MCF 10A (cell line): ENCODE data around the gene COL23A1. TPM values are rescaled to one million over a fixed set of nuclear protein-coding genes. Genes with fewer than 3 reads are reported as not detected.

Experiments
- BruUV-seq: library from RNA; stranded (reverse); fragments of 400-500 nt; replicated peaks from 2 replicates; lab custom pipeline; 2021; lab: Mats Ljungman, UMichigan
- CTCF ChIA-PET: fragments of 300-600 bp; sonication (Branson Sonifier 250); formaldehyde crosslinking; extraction: SDS; loops from one replicate; lab custom pipeline; 2021; ENCODE audit warnings: antibody characterized with exemption, inconsistent platforms; lab: Yijun Ruan, JAX
- POLR2A ChIA-PET: fragments of 300-600, 350-650 bp; sonication (Branson Sonifier 250); formaldehyde crosslinking; extraction: SDS; loops from one replicate; lab custom pipeline; 2020; ENCODE audit warnings: antibody characterized with exemption, inconsistent platforms; lab: Yijun Ruan, JAX
- DNase-seq: peaks from one replicate; pipeline ENCODE4 v3.0.0-alpha.2; 2018; ENCODE audit not compliant: unreplicated experiment
- H3K27ac Mint-ChIP-seq: one replicate; pipeline ENCODE4 v1.8.0; 2022; ENCODE audit warnings: mild to moderate bottlenecking, low read depth, mixed read lengths; ENCODE audit not compliant: unreplicated experiment
- H3K27me3 Mint-ChIP-seq: one replicate; pipeline ENCODE4 v1.8.0; 2022; ENCODE audit warnings: mixed read lengths; ENCODE audit not compliant: insufficient read depth, unreplicated experiment
- H3K36me3 Mint-ChIP-seq: one replicate; pipeline ENCODE4 v1.8.0; 2022; ENCODE audit warnings: mild to moderate bottlenecking, moderate library complexity, mixed read lengths; ENCODE audit not compliant: insufficient read depth, unreplicated experiment
- H3K4me1 Mint-ChIP-seq: one replicate; pipeline ENCODE4 v1.8.0; 2022; ENCODE audit warnings: mixed read lengths; ENCODE audit not compliant: insufficient read depth, unreplicated experiment
- H3K4me3 Mint-ChIP-seq: one replicate; pipeline ENCODE4 v1.8.0; 2022; ENCODE audit warnings: mild to moderate bottlenecking, moderate library complexity, mixed read lengths; ENCODE audit not compliant: unreplicated experiment
- H3K9me3 Mint-ChIP-seq: one replicate; pipeline ENCODE4 v1.8.0; 2022; ENCODE audit warnings: mixed read lengths; ENCODE audit not compliant: unreplicated experiment
- CTCF ChIP-seq: fragments of 200-600 bp; IDR thresholded peaks from one replicate; pipeline ENCODE4 v1.8.0; 2022; ENCODE audit warnings: antibody characterized with exemption, mild to moderate bottlenecking; ENCODE audit not compliant: unreplicated experiment
- intact Hi-C: fragments of 100-400 bp; cut with micrococcal nuclease; formaldehyde crosslinking; loops from 2 replicates; pipeline ENCODE4 v1.14.1; 2022
- total RNA-seq: library from RNA; stranded (reverse); gene quantifications from 2 replicates; pipeline ENCODE4 v1.2.3, GENCODE V29; 2022

COL23A1 gene
- total RNA-seq, 1 experiment from 2014 or later: not detected

GRCh38 chr5:178564811-178565550, 25.2 kb downstream of the COL23A1 start:
- no peak overlapping the region for H3K27ac Mint-ChIP-seq
- H3K27me3 Mint-ChIP-seq: peaks cover 3% of the 10 kb centered on the region
- CTCF ChIA-PET: interaction anchor here (1.2 kb wide), 1 partner anchor 13 kb away, joined by 6 read pairs; no protein-coding TSS in a partner anchor
- H3K9me3 Mint-ChIP-seq: no peaks in the 10 kb centered on the region
- no peaks in the 10 kb centered on the region for H3K36me3 Mint-ChIP-seq
- H3K4me1 Mint-ChIP-seq: no peaks in the 10 kb centered on the region
- intact Hi-C loops: no loop called here
- H3K4me3 Mint-ChIP-seq: no peak overlapping the region
- no peak for TF ChIP-seq CTCF
- POLR2A ChIA-PET: no interaction called here
- no TSS peak for BruUV-seq
- no peak for DNase-seq

GRCh38 chr5:178564397-178564796, 25.8 kb downstream of the COL23A1 start:
- Mint-ChIP-seq H3K27me3 (peaks cover 9% of the 10 kb centered on the region), H3K4me1 (no peaks in the 10 kb centered on the region), H3K36me3 (no peaks in the 10 kb centered on the region), H3K9me3 (no peaks in the 10 kb centered on the region), H3K27ac (no peak overlapping the region), H3K4me3 (no peak overlapping the region)
- TF ChIP-seq CTCF: no peak
- intact Hi-C loops: no loop called here
- ChIA-PET POLR2A (no interaction called here), CTCF (interaction anchor here (1.2 kb wide), 1 partner anchor 12 kb away, joined by 6 read pairs; no protein-coding TSS in a partner anchor)
- BruUV-seq: no TSS peak
- no peak for DNase-seq

GRCh38 chr5:178563621-178564020, 26.6 kb downstream of the COL23A1 start:
- no peaks in the 10 kb centered on the region for H3K4me1 Mint-ChIP-seq
- H3K9me3 Mint-ChIP-seq: no peaks in the 10 kb centered on the region
- BruUV-seq: no TSS peak
- no peak overlapping the region for H3K27ac Mint-ChIP-seq
- intact Hi-C loops: no loop called here
- ChIA-PET POLR2A (no interaction called here), CTCF (interaction anchor here (0.6 to 1.2 kb wide), 2 partner anchors 11 to 62 kb away, joined by 3 to 6 read pairs; no protein-coding TSS in a partner anchor)
- H3K27me3 Mint-ChIP-seq: peaks cover 17% of the 10 kb centered on the region
- no peak for DNase-seq
- H3K36me3 Mint-ChIP-seq: no peaks in the 10 kb centered on the region
- no peak overlapping the region for H3K4me3 Mint-ChIP-seq
- no peak for TF ChIP-seq CTCF

GRCh38 chr5:178561746-178562264, 28.4 kb downstream of the COL23A1 start:
- no TSS peak for BruUV-seq
- no peaks in the 10 kb centered on the region for H3K36me3 Mint-ChIP-seq
- no peak for DNase-seq
- POLR2A ChIA-PET: interaction anchor here (0.7 kb wide), 1 partner anchor 71 kb away, joined by 5 read pairs; no protein-coding TSS in a partner anchor
- no peak overlapping the region for H3K4me3 Mint-ChIP-seq
- no peak overlapping the region for H3K27ac Mint-ChIP-seq
- H3K4me1 Mint-ChIP-seq: no peaks in the 10 kb centered on the region
- CTCF ChIA-PET: no interaction called here
- no peaks in the 10 kb centered on the region for H3K9me3 Mint-ChIP-seq
- intact Hi-C loops: no loop called here
- peaks cover 24% of the 10 kb centered on the region for H3K27me3 Mint-ChIP-seq
- TF ChIP-seq CTCF: no peak
